ENCODE data around the gene TIMM10. TPM values are rescaled to one million over a fixed set of nuclear protein-coding genes. Genes with fewer than 3 reads are reported as not detected.

The TIMM10 gene
- total and polyA plus RNA-seq, 4 donors = 30.8 to 71.1 (median 37.3) TPM

DNA sequence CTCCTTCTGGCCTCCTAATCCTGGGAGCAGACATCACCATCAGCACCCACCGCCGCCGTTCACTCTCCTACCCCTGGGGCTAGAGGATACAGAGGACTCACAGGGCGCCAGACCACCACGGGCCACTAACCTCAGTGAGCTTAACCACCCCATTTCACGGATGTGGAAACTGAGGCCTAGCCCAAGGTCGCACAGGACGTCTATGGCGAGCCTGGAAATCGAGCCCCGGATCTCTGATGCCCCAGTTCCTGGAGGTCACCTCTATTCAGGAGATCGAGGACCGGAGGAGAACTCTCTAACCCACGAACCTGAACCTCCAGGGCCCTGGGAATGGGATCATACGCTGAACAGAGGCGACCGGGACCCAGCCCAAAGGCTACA, 349 bp downstream of the TIMM10 start:
- Histone ChIP-seq H3K27me3 (ENCODE audit: control insufficient read depth in 1 of 2, insufficient read depth in 2 of 2, low read length in 1 of 2) (no peaks in the 10 kb centered on the region), H3K27ac (ENCODE audit: low read depth in 1 of 2, low read length in 2 of 2) (no peak overlapping the region), H3K36me3 (ENCODE audit: control insufficient read depth in 1 of 2, insufficient read depth in 2 of 2, low read length in 1 of 2) (no peaks in the 10 kb centered on the region), H3K4me3 (ENCODE audit: low read length in 2 of 2) (peak overlapping the region; percentile 62 to 63), H3K9me3 (ENCODE audit: control insufficient read depth, low read length) (no peaks in the 10 kb centered on the region), H3K4me1 (ENCODE audit: control insufficient read depth in 1 of 2, insufficient read depth in 2 of 2, low read length in 2 of 2) (no peaks in the 10 kb centered on the region)
- WGBS, 2 donors = 1 to 3% methylated on average over 17 of the region's 17 CpGs
- intact Hi-C loops (cut with DNase I) = loop anchor here in 1 of 2 donors (2.0 to 5.0 kb wide), 2 partner anchors 127 to 193 kb away; partner anchors contain the start of genes CLP1, P2RX3 and SSRP1
- DNase-seq (peak; percentile 50 to 76), ATAC-seq (ENCODE audit: low FRiP score) (no peak)

DNA sequence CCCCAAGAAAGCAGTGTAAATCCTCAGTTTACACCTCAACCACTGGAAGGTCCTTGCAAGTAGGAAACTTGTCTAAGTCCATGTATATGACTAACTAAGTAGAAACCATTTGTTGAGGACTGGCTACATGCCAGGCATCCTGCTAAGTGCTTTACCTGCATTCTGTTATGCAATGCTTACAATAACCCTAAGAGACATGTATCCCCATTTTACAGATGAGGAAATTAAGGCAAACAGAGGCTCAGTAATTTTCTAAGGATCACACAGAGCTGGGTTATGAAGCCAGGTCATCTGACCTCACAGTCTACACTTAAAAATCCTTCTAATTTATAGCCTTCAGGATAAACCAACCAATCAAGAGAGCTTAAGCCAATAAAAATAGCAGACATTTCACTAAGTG, 1.5 kb downstream of the TIMM10 start:
- Histone ChIP-seq H3K4me3 (ENCODE audit: low read length in 2 of 2) (no peak overlapping the region), H3K27me3 (ENCODE audit: control insufficient read depth in 1 of 2, insufficient read depth in 2 of 2, low read length in 1 of 2) (no peaks in the 10 kb centered on the region), H3K36me3 (ENCODE audit: control insufficient read depth in 1 of 2, insufficient read depth in 2 of 2, low read length in 1 of 2) (no peaks in the 10 kb centered on the region), H3K4me1 (ENCODE audit: control insufficient read depth in 1 of 2, insufficient read depth in 2 of 2, low read length in 2 of 2) (no peaks in the 10 kb centered on the region), H3K27ac (ENCODE audit: low read depth in 1 of 2, low read length in 2 of 2) (no peak overlapping the region), H3K9me3 (ENCODE audit: control insufficient read depth, low read length) (no peaks in the 10 kb centered on the region)
- DNase-seq = no peak
- intact Hi-C loops (cut with DNase I) = loop anchor here (5.0 kb wide), 3 partner anchors 72 to 187 kb away; no protein-coding TSS in a partner anchor
- ATAC-seq (ENCODE audit: low FRiP score) = no peak

DNA sequence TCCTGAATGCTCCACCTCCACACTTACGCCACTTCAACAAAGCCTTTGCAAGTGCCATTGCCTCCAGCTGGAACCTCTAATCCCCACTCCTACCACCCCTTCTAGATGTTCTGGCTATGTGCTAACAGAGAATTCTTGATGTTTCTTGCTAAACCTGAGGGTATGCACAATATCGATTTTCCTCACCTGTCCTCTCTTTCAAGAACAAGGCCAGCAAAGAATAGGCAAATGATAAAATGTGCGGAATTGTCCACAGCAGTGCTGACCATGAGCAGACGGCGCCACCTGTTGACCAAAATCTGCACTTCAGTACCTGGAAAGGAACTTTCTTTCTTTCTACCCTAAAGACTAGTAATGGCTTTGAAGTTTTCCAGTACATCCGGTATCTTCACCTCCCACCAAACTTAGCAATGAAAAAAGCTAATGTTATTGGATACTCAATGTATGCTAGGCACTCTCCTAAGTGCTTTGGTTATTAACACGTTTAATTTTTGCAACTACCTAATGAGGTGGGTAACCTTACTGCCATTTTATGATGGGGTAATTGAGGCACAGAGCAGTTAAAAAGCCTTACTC, 3.4 kb downstream of the TIMM10 start:
- Histone ChIP-seq H3K9me3 (ENCODE audit: control insufficient read depth, low read length) (no peaks in the 10 kb centered on the region), H3K36me3 (ENCODE audit: control insufficient read depth in 1 of 2, insufficient read depth in 2 of 2, low read length in 1 of 2) (no peaks in the 10 kb centered on the region), H3K27ac (ENCODE audit: low read depth in 1 of 2, low read length in 2 of 2) (no peak overlapping the region), H3K4me3 (ENCODE audit: low read length in 2 of 2) (no peak overlapping the region), H3K27me3 (ENCODE audit: control insufficient read depth in 1 of 2, insufficient read depth in 2 of 2, low read length in 1 of 2) (no peaks in the 10 kb centered on the region), H3K4me1 (ENCODE audit: control insufficient read depth in 1 of 2, insufficient read depth in 2 of 2, low read length in 2 of 2) (no peaks in the 10 kb centered on the region)
- DNase-seq (peak; percentile 72 to 88), ATAC-seq (ENCODE audit: low FRiP score) (peak; percentile 73)
- intact Hi-C loops (cut with DNase I) = loop anchor here (1.0 to 5.0 kb wide), 6 partner anchors 28 to 185 kb away; no protein-coding TSS in a partner anchor
- 14 to 15% methylated on average over 7 of the region's 7 CpGs for WGBS, 2 donors

DNA sequence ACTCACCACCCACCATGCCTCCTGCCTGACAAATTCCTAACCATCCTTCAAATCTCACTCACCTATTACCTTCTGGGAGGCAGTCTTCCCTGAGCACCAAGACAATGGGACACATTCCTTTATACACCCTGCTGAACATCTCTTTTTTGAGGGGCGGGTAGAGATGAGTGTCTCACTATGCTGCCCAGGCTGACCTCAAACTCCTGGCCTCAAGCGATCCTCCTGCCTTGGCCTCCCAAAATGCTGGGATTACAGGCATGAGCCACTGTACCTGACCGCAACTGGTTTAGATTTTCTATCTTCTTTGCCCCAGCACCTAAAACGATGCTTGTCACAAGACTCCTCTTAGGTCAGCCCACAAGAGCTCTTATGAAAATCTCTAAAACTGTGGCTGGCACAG, 7.1 kb downstream of the TIMM10 start:
- Histone ChIP-seq H3K27me3 (ENCODE audit: control insufficient read depth in 1 of 2, insufficient read depth in 2 of 2, low read length in 1 of 2) (no peaks in the 10 kb centered on the region), H3K9me3 (ENCODE audit: control insufficient read depth, low read length) (no peaks in the 10 kb centered on the region), H3K36me3 (ENCODE audit: control insufficient read depth in 1 of 2, insufficient read depth in 2 of 2, low read length in 1 of 2) (no peaks in the 10 kb centered on the region), H3K27ac (ENCODE audit: low read depth in 1 of 2, low read length in 2 of 2) (no peak overlapping the region), H3K4me3 (ENCODE audit: low read length in 2 of 2) (no peak overlapping the region), H3K4me1 (ENCODE audit: control insufficient read depth in 1 of 2, insufficient read depth in 2 of 2, low read length in 2 of 2) (no peaks in the 10 kb centered on the region)
- ATAC-seq (ENCODE audit: low FRiP score) = no peak
- DNase-seq = peak in 1 of 2 donors; percentile 5
- WGBS, 2 donors = 92 to 94% methylated on average over 4 of the region's 4 CpGs
- intact Hi-C loops (cut with DNase I) = no loop called here

DNA sequence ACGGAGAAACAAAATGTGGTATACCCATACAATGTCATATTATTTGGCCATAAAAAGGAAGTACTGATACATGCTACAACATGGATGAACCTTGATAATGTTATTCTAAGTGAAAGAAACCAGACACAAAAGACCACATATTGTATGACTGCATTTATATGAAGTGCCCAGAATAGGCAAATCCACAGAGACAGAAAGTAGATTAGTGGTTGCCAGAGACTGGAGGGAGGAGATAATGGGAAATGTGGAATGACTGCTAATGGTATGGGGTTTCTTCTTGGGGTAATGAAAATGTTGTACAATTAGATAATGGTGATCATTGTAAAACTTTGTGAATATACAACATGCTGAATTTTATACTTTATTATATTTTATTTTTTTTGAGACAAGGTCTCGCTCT, 9.4 kb downstream of the TIMM10 start:
- no peaks in the 10 kb centered on the region for H3K9me3 ChIP-seq (ENCODE audit: control insufficient read depth, low read length)
- H3K27ac ChIP-seq (ENCODE audit: low read depth in 1 of 2, low read length in 2 of 2) = no peak overlapping the region
- no peak overlapping the region for H3K4me3 ChIP-seq (ENCODE audit: low read length in 2 of 2)
- H3K36me3 ChIP-seq (ENCODE audit: control insufficient read depth in 1 of 2, insufficient read depth in 2 of 2, low read length in 1 of 2) = no peaks in the 10 kb centered on the region
- WGBS, 2 donors = 92 to 95% methylated on average over 2 of the region's 2 CpGs
- DNase-seq (no peak), ATAC-seq (ENCODE audit: low FRiP score) (no peak)
- no peaks in the 10 kb centered on the region for H3K4me1 ChIP-seq (ENCODE audit: control insufficient read depth in 1 of 2, insufficient read depth in 2 of 2, low read length in 2 of 2)
- no peaks in the 10 kb centered on the region for H3K27me3 ChIP-seq (ENCODE audit: control insufficient read depth in 1 of 2, insufficient read depth in 2 of 2, low read length in 1 of 2)
- intact Hi-C loops (cut with DNase I) = no loop called here

DNA sequence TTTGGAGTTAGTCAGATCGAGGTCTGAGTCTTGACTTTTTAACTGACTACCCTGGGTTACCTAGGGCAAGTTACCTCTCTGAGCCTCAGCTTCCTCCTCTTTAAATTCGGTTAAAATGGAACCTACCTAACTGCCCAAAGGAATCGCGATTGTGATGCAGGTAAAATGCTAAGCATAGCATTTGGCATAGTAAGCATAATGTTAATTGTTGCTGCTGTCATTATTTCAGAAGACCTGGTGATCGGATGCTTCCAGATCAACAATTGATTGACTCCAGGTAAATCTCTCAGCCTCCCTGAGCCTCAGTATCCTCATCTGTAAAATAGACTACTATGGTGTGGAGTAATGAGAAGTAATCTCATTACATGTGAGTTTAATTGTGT, 14.5 kb downstream of the TIMM10 start:
- WGBS, 2 donors = 28 to 30% methylated on average over 5 of the region's 5 CpGs
- peak overlapping the region; percentile 68 to 73 for H3K4me3 ChIP-seq (ENCODE audit: low read length in 2 of 2)
- H3K4me1 ChIP-seq (ENCODE audit: control insufficient read depth in 1 of 2, insufficient read depth in 2 of 2, low read length in 2 of 2) = no peaks in the 10 kb centered on the region
- H3K36me3 ChIP-seq (ENCODE audit: control insufficient read depth in 1 of 2, insufficient read depth in 2 of 2, low read length in 1 of 2) = no peaks in the 10 kb centered on the region
- H3K9me3 ChIP-seq (ENCODE audit: control insufficient read depth, low read length) = no peaks in the 10 kb centered on the region
- intact Hi-C loops (cut with DNase I) = no loop called here
- no peak overlapping the region for H3K27ac ChIP-seq (ENCODE audit: low read depth in 1 of 2, low read length in 2 of 2)
- ATAC-seq (ENCODE audit: low FRiP score) = no peak
- no peak for DNase-seq
- H3K27me3 ChIP-seq (ENCODE audit: control insufficient read depth in 1 of 2, insufficient read depth in 2 of 2, low read length in 1 of 2) = no peaks in the 10 kb centered on the region

DNA sequence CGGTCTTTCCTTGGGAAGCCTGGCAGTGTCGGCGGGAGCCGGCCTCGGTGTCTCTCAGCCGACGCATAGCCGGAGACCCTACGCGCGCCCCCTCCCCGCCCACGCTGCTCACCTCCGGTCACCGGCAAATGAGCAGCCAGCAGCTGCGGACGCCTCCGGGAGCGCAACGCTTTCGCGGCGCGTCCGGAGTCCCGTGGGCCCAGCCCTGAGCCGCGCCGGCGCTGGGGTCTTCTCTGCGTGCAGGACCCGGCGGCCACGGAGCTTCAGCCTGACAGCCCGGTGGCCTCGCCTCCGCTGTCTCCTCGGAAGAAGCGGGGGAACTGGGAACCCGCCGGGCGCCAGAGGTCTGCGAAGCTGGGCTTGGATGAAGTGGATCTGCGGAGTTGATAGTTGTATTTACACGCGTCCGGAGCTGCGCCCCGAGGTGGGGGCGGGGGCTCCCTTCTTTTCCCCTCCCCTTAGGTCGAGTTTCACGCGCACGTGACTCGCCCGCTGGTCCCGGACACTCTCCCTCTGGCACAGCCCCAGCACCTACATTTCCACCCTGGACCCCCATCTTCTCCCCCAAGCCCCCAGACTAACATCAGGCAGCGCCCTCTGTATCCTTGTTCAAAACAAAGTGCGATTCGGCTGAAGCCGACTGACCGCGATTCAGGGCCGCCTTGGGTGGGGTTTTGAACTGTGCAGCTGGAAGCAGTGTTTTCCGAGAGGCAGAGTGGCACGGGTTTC, 15.1 kb downstream of the TIMM10 start, which contains the start of gene SLC43A1:
SLC43A1 (minus strand) TSS at position 371 of the 729 bp plus-strand sequence. CDS start 1,591 bp downstream, outside the sequence.
- Histone ChIP-seq H3K27ac (ENCODE audit: low read depth in 1 of 2, low read length in 2 of 2) (peak within 1 kb of the TSS in 1 of 2 donors; percentile 3), H3K27me3 (ENCODE audit: control insufficient read depth in 1 of 2, insufficient read depth in 2 of 2, low read length in 1 of 2) (no peaks in the 10 kb centered on the region), H3K4me3 (ENCODE audit: low read length in 2 of 2) (peak within 1 kb of the TSS; percentile 68 to 73), H3K36me3 (ENCODE audit: control insufficient read depth in 1 of 2, insufficient read depth in 2 of 2, low read length in 1 of 2) (no peaks in the 10 kb centered on the region), H3K9me3 (ENCODE audit: control insufficient read depth, low read length) (no peaks in the 10 kb centered on the region), H3K4me1 (ENCODE audit: control insufficient read depth in 1 of 2, insufficient read depth in 2 of 2, low read length in 2 of 2) (no peaks in the 10 kb centered on the region)
- DNase-seq (peak; percentile 75 to 87), ATAC-seq (ENCODE audit: low FRiP score) (peak; percentile 84)
- intact Hi-C loops (cut with DNase I) = no loop called here
- 0% methylated on average over 52 to 66 of the region's 66 CpGs for WGBS, 2 donors

DNA sequence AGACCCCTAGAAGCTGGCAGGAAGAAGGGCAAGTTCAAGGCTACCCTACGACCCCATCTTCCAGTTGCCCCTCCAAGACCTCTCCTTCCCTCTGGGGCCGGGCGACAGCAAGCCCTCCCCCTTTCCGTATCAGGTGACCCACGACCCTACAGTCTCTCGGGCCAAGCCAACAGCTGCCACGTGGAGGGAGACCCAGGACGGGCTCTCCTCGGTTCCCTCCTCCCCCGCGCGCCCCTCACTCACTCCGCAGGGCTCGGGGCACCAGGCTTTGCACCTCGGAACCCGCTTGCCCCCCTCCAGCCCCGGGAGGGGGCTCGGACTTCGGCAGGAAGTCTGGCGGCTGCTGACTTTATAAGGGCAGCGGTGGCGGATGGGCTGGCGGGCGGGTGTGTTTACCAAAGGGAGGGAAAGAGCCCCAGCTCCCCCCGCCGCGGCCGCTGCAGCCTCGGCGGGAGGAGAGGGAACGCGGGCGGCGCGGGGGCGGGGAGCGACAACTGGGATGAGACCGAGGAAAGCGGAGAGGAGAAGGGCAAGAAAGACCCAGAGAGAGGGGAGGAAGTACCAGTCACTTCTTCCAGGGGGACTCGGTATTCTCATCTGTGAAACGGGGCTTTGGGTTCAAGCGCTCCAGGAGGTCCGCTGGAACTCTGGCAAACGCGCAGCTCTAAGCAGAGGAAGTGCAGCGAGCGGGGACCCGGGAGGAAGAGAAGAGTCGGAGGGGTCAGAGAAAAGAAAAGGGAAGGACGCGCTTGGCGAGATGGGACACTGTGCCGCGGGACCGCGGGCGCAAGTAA, 15.8 kb downstream of the TIMM10 start:
- Histone ChIP-seq H3K27me3 (ENCODE audit: control insufficient read depth in 1 of 2, insufficient read depth in 2 of 2, low read length in 1 of 2) (no peaks in the 10 kb centered on the region), H3K4me3 (ENCODE audit: low read length in 2 of 2) (peak overlapping the region; percentile 68 to 73), H3K4me1 (ENCODE audit: control insufficient read depth in 1 of 2, insufficient read depth in 2 of 2, low read length in 2 of 2) (no peaks in the 10 kb centered on the region), H3K9me3 (ENCODE audit: control insufficient read depth, low read length) (no peaks in the 10 kb centered on the region), H3K27ac (ENCODE audit: low read depth in 1 of 2, low read length in 2 of 2) (peak overlapping the region in 1 of 2 donors; percentile 3), H3K36me3 (ENCODE audit: control insufficient read depth in 1 of 2, insufficient read depth in 2 of 2, low read length in 1 of 2) (no peaks in the 10 kb centered on the region)
- intact Hi-C loops (cut with DNase I) = no loop called here
- DNase-seq = peak; percentile 77 to 89
- WGBS, 2 donors = 0 to 1% methylated on average over 47 to 57 of the region's 57 CpGs
- ATAC-seq (ENCODE audit: low FRiP score) = peak; percentile 86

Measured in aorta (tissue), 5 donors.